ENCODE results near the gene RAB21.

- TF ChIP-seq CTCF (IDR thresholded peaks at IDR 0.05) (no peak), EZH2 (IDR thresholded peaks at IDR 0.05; ENCODE audit: borderline replicate concordance, insufficient read depth, low read depth, low read length, poor library complexity, severe bottlenecking) (no peak)
These were observed 32.9 kb downstream of the RAB21 start for GRCh38 chr12:71787580-71787979.

Measured in B cell (primary cell).